Measurements from ENCODE around the gene ACKR3.

ACKR3 gene

GRCh38 chr2:236550701-236551465 lies 18.7 kb upstream of the ACKR3 start:
- DNase-seq: no peak

- DNase-seq: no peak
These were observed 18.0 kb upstream of the ACKR3 start for GRCh38 chr2:236551471-236552211.

GRCh38 chr2:236552212-236552542 lies 17.4 kb upstream of the ACKR3 start:
- no peak for DNase-seq

- DNase-seq: no peak
These were observed 16.9 kb upstream of the ACKR3 start for GRCh38 chr2:236552581-236553363.

GRCh38 chr2:236553522-236553921 lies 16.1 kb upstream of the ACKR3 start:
- DNase-seq: no peak

GRCh38 chr2:236554629-236555282 lies 14.9 kb upstream of the ACKR3 start:
- no peak for DNase-seq

GRCh38 chr2:236555481-236555880 lies 14.1 kb upstream of the ACKR3 start:
- no peak for DNase-seq

GRCh38 chr2:236557306-236558030 lies 12.2 kb upstream of the ACKR3 start:
- DNase-seq: no peak

- DNase-seq: no peak
These were observed 11.6 kb upstream of the ACKR3 start for GRCh38 chr2:236558036-236558435.

- no peak for DNase-seq
These were observed 10.3 kb upstream of the ACKR3 start for GRCh38 chr2:236558993-236559978.

- DNase-seq: no peak
These were observed 7.8 kb upstream of the ACKR3 start for GRCh38 chr2:236561874-236562273.

- DNase-seq: no peak
These were observed 7.2 kb upstream of the ACKR3 start for GRCh38 chr2:236562434-236562833.

- DNase-seq: no peak
These were observed 5.7 kb upstream of the ACKR3 start for GRCh38 chr2:236563953-236564352.

GRCh38 chr2:236565212-236565611 lies 4.4 kb upstream of the ACKR3 start:
- no peak for DNase-seq

- no peak for DNase-seq
These were observed 3.7 kb upstream of the ACKR3 start for GRCh38 chr2:236565879-236566402.

- DNase-seq: no peak
These were observed 3.0 kb upstream of the ACKR3 start for GRCh38 chr2:236566596-236566995.

- DNase-seq: no peak
These were observed 1.3 kb upstream of the ACKR3 start for GRCh38 chr2:236568068-236568921.

- no peak for DNase-seq
These were observed 578 bp upstream of the ACKR3 start for GRCh38 chr2:236568922-236569572.

- no peak for DNase-seq
These were observed 650 bp downstream of the ACKR3 start for GRCh38 chr2:236570081-236570868.
